Activated T-cell treated with anti-CD3 and anti-CD28 coated beads, Interleukin-2, amount 50 U/mL, for 48 hours (primary cell): ENCODE results near the gene PLPPR3.

Experiments used
- DNase-seq, 2 experiments: peaks; one replicate each; pipeline ENCODE4 v3.0.0-alpha.2; 2020

Gene PLPPR3

GRCh38 chr19:807627-808422 lies 13.9 kb downstream of the PLPPR3 start:
- DNase-seq: no peak

DNA sequence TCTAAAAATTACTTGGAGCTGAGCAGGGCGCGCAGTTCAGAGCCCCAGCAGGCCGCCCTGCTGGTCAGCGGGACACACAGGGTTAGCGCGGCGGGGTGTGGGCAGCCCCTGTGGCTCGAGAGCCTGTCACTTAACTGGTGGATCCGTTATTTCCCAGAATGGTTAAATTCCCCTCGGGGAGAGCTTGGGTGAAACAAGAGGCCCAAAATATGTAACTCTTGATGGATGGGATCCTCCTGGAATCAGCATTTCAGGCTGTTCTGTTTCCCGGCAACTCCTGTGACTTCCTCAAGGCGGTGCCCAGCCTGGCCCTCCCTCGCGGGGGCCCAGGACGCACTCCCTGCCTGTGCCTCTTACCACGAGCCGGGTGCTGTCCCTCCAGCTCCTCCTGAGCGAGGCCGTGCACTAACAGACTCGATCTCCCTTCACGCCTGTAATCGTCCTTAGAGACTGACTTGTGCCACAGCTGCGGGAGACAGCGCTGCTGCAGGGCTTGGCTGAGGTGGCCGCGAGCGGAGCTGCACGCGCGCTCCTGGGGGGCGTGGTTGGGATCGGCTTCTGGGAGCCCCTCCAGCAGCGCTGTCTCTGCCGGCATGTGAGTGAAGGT lies 14.8 kb downstream of the PLPPR3 start:
- no peak for DNase-seq

- DNase-seq: no peak
Measured at GRCh38 chr19:805600-806550, 15.9 kb downstream of the PLPPR3 start.

- peak in 1 of 2 experiments; percentile 54 for DNase-seq
Measured at GRCh38 chr19:805166-805551, 16.6 kb downstream of the PLPPR3 start.

- DNase-seq: no peak
Measured at GRCh38 chr19:804419-805165, 17.2 kb downstream of the PLPPR3 start.

DNA sequence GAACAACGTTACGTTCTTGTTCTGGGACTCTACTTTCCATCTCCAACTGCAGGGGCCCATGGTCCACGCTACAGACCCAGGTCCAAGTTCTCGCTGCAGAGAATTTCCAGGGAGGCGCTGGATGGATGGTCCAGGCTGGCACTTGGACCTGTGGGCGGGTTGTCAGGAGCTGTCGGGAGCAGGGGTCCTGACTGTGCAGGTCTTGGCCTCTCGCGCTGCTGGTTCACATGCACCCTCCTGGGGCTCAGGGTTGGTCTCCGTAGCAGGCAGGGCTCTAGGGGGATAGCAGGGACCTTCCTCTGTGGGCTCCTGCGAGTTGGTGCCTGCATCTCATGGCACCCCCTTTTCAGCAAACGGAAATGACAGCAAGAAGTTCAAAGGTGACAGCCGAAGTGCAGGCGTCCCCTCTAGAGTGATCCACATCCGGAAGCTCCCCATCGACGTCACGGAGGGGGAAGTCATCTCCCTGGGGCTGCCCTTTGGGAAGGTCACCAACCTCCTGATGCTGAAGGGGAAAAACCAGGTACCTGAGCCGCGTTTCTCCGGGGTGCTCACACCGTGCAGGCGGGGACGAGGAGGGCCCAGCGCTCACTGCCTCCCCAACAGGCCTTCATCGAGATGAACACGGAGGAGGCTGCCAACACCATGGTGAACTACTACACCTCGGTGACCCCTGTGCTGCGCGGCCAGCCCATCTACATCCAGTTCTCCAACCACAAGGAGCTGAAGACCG lies 17.9 kb downstream of the PLPPR3 start:
- DNase-seq: peak in 1 of 2 experiments; percentile 23

GRCh38 chr19:803099-803561 lies 18.6 kb downstream of the PLPPR3 start:
- DNase-seq: peak in 1 of 2 experiments; percentile 21

DNA sequence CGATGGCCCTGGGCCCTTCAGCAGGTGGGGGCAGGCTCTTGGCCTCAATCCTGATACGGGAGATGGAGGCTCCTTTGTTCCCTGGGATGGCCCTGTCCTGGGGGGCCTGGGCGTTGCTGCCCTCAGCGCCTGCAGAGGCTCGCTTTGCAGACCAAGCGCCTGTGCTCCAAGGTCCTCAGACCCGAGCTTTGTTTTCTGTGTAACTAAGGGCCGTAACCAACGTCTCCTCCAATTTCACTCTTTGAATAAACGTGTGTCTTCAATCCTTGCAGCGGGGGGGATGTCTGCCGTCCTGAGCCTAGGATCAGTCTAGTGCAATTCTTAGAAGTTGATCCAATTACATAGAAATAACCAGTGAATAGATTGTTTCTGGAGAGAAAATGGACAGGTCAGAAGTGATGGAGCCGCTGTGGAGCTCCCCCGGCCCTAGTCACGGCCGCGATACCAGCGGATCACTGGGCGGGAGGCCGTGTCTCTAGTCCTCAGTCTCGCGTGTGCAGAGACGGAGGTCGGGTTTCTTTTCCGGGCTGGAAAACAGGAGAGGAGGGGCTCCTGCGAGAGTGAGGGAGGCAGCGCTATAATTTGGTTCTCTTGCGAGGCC lies 19.2 kb downstream of the PLPPR3 start:
- DNase-seq: no peak

- peak in 1 of 2 experiments; percentile 24 for DNase-seq
Measured at GRCh38 chr19:801861-802497, 19.8 kb downstream of the PLPPR3 start.

- peak in 1 of 2 experiments; percentile 51 for DNase-seq
Measured at GRCh38 chr19:801030-801860, 20.5 kb downstream of the PLPPR3 start.

GRCh38 chr19:800360-801029 lies 21.3 kb downstream of the PLPPR3 start:
- DNase-seq: peak in 1 of 2 experiments; percentile 28

DNA sequence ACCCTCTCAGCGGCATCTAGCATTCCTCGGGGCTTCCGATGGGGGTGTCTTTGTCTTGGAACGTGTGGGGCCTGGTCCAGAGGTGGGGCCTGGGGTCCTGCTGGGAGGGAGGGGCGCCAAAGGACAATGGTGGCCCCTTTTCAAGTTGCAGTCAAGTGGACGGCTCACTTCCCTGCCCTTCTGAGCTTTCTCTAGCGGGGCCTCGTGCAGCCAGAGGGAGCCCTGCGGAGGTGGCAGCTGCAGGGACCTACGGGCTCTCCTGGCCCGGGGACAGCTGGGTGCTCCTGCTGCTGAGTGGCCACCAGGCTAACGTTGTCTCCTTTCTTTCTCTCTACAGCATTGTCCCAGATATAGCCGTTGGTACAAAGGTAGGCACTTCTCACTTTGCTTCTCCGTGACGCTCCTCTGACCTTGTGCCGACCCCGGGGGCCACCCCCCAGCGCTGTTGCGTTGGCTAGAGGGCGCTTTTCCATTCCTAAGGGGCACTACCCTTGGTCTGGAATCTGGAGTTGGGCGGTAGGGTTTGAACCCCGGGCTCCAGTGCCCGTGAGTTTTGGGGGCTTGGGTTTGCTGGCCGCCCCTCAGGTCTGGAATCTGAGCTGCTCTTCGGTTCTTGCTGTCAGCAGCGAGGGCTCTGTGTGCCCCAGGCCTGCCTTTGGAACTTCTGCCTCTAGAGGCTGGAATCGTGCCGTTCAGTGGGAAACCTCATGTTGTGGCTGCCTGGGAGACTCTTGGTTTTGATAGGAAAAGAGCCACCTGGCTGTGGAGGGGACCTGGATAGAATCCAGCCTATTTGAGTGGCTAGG lies 22.5 kb downstream of the PLPPR3 start:
- DNase-seq: peak in 1 of 2 experiments; percentile 53

DNA sequence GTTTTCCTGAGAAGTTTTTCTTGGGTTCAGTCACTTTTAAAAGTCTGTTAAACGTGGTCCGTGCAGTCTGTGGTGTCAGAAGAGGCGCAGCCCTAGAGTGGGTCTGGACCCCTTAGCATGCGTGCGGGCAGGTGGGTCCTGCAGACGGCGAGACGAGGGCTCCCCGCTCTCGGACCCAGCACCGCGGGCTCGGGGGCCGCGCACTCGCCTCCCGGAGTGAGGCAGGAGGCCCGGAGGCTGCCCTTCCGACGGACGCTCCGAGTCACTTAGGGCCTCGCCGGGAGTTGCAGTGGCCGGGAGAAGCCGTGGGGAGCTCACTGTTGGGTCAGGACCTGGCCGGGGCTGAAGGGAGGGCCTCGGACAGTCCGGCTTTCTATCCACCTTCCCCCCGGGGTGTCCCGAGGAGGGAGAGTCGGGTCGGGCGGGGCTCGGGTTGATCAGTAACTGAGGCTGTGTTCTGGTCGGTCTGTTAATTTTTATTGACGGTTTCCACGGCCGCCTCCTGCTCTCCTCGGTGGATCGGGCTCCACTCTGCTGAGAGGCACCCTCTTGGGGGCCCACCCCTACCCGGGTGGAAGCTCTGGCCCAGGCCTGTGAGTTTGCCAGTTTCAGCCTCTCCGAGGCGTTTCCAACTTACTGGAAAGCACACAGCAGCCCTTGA lies 23.2 kb downstream of the PLPPR3 start:
- DNase-seq: peak in 1 of 2 experiments; percentile 49

DNA sequence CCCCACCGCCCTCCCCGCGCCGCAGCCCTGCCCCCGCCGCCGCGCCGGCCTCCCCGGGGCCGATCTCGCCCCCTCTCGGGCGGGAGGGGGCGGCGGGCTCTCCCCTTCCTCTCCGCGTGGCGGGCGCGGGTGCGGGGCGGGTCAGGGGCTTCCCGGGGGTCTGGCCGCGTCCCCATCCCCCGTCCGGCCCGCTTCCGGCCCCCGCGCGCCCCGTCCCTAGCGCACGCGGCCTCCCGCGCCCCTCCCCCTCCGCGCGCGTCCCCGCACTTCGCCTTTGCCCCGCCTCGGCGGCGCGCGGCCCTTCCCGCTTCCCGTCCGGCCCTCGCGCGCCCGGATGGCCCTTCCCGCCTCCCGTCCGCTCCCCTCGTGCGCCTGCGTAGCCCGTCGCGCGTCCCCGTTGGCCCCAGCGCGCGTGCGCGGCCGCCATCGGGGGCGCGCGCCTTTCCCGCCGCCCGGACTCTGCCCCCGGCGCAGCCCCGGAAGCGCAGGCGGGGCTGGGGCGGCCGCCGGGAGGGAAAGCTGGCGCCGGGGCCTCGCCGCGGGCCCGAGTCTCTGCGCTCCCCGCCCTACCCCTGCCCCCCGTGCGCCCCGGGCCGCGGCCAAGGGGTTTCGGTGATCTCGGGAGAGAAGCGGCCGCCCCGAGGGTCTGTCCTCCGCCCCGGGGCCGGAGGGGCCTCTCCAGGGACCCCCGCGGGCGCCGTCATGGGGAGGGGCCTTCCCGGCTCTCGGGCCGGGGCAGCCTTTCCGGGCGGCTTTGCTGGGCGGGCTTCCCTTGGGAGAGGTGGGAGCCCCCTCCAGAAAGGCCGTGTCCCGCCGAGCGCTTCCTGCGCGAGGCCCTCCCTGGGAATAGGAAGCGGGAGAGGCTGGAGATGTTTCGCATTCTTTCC lies 24.0 kb downstream of the PLPPR3 start:
- DNase-seq: peak; percentile 89 to 93

DNA sequence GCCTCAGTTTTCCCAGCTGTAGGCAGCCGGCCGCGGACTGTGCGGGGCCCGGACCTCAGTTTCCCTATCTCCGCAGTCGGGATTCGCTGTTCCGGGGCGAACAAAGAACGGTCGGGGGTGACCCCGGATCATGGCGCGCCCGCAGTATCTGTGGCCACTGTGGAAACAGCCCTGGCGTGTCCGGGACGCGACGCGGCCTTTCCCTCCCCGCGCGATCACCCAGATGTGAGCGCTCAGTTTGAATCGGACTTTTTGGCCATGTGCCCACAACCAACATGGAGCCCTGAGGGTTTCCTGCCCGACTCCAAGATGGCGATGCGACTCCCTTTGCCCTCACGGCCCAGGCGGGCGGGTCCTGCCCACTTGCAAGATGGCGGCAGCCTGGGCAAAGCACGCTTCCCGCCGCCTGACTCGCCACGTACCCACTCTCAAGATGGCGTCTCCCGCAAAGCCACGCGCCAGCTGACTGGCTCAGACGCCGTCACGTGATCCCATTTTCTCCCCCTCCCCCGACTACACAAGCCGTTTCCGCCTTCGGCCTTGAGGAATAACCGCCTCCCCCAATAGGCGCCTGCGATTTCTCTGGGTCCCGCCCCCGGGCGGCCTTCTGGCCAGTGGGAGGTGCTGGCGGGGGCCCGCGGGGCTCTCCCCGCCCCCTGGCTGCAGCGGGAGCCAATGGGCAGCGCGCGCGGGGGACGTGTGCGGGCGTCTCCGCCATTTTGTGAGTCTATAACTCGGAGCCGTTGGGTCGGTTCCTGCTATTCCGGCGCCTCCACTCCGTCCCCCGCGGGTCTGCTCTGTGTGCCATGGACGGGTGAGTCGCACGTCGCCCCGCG lies 24.8 kb downstream of the PLPPR3 start, which contains the start of gene PTBP1:
Gene PTBP1, plus strand, starts transcription at position 761 of the 836 bp plus-strand sequence. Its CDS starts 46 bp downstream, at position 807.
- peak; percentile 98 to 99 for DNase-seq
